GM12873 (cell line): ENCODE data around the gene CCDC93.

Source experiments
- TF ChIP-seq, protein P1 (sequence below): IDR thresholded peaks from 2 replicates; pipeline ENCODE4 v1.5.1; 2012; ENCODE audit warnings: low read depth, mild to moderate bottlenecking, moderate library complexity, low read length, control low read depth; ENCODE audit not compliant: insufficient read depth; ENCODE audit errors: missing control alignments

Gene CCDC93

DNA sequence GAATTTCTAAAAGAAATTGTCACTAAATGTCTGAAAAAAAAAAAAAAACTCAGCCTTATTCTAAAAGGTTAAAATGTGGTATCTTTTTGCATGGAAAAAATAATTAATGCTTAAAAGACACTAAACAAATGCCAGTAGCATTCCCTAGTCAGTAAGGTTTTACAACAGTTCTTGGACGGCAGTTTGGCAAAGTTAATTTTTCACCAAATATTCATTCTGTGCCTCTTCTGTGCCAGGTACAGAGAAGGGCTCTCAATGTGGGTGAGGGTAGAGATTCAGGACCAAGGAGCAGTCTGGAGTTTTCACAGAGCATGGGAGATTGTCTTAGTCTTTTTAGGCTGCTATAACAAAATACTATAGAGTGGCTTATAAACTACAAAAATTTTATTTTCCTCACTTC is 6.0 kb upstream of the CCDC93 start:
- TF ChIP-seq, protein P1, sequence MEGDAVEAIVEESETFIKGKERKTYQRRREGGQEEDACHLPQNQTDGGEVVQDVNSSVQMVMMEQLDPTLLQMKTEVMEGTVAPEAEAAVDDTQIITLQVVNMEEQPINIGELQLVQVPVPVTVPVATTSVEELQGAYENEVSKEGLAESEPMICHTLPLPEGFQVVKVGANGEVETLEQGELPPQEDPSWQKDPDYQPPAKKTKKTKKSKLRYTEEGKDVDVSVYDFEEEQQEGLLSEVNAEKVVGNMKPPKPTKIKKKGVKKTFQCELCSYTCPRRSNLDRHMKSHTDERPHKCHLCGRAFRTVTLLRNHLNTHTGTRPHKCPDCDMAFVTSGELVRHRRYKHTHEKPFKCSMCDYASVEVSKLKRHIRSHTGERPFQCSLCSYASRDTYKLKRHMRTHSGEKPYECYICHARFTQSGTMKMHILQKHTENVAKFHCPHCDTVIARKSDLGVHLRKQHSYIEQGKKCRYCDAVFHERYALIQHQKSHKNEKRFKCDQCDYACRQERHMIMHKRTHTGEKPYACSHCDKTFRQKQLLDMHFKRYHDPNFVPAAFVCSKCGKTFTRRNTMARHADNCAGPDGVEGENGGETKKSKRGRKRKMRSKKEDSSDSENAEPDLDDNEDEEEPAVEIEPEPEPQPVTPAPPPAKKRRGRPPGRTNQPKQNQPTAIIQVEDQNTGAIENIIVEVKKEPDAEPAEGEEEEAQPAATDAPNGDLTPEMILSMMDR: no peak

- TF ChIP-seq, protein P1: no peak
These were observed 3.0 kb upstream of the CCDC93 start for GRCh38 chr2:118016911-118017310.

DNA sequence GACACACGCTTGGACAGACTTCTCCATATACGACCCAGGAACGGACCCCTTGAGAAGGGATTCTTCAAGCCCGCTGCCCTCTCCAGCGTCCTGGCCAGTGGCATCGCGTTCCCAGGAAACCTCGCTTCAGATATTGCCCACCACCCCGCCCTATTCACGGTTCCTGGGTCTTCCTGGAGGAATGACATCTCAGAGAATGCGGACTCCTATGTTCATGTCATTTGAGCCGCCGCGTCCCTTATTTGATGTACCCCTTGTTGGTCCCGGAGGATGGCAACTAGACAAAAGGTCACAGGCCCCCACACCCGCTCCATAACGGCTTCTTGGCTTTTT is 588 bp upstream of the CCDC93 start:
- TF ChIP-seq, protein P1: no peak

DNA sequence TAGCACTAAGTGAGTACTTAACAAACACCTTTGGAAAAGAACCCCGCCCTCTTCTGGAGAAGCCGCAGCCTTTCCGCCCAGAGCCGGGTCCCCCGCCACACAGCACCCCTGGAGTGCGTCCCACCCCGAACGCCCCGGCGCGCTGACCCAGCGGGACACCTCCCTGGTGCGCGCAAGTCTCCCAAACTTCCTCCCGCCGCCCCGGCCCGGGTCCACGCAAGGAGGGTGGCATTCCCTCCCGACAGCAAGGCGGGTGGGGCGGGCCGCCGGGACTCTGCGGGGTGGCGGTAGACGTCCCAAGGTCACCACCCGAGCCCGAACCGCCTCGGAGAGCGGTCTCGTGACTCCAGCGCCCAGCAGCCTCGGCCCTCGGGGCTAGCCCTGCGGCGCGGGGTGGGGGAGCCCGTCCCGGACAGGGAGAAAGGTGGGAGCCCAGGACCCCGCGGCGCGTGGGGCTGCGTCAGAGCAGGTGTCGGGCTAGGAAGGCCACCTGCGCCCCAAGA is 598 bp downstream of the CCDC93 start:
- TF ChIP-seq, protein P1: no peak

GRCh38 chr2:118012778-118013177 is 1.1 kb downstream of the CCDC93 start:
- TF ChIP-seq, protein P1: no peak

DNA sequence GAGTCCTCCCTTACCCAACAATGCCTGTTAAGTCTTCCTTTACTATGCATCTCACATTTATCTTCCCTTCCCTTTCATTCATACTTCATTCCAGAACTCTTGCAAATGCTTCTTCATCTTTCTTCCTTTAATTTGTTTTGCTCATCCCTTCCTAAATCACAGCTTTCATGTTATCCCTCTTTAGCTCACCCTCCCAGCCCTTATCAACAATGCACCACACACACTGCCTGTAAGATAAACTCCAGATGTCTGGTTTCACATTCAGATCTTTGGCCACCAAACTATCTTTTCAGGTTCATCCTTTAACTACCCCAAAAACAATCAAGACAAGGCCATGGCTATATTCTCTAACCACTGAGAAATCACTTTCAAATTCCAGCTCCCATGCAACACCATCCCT is 3.4 kb downstream of the CCDC93 start:
- TF ChIP-seq, protein P1: no peak

GRCh38 chr2:118006861-118007260 is 7.0 kb downstream of the CCDC93 start:
- TF ChIP-seq, protein P1: no peak

DNA sequence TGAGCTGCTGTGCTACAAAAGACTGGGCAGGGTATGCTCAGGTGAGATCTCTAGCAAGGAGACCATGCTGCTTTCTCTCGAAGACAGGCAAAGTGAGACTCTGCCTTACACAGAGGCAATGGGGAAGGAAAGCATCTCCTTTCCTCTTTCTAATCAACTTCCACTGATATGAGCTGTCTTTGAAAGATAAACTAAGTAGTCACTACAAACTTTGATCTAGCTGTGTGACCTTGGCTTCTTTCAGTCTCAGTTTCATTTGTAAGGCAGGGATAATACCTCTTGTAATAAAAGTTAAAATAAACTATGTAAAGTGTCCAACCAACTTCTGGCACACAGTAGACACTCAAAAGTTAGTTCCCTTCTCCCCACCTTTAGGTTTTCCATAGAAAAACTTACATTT is 7.5 kb downstream of the CCDC93 start:
- TF ChIP-seq, protein P1: no peak
